ENCODE results near the gene ASIC3.
A peak's percentile ranks its signal among the peaks of the same experiment; 100 is the strongest.

The ASIC3 gene

GRCh38 chr7:151046603-151047573, 1.4 kb upstream of the ASIC3 start:
- H3K27me3 ChIP-seq (ENCODE audit: insufficient read depth, low read length) = peaks cover 4% of the 10 kb centered on the region; the same call in 1 of the 2 replicates
- H3K36me3 ChIP-seq (ENCODE audit: insufficient read depth, low read length) = no peaks in the 10 kb centered on the region
- no peak overlapping the region for H3K27ac ChIP-seq (ENCODE audit: low read depth, low read length)
- H3K79me2 ChIP-seq (ENCODE audit: control insufficient read depth, insufficient read depth, low read length, unreplicated experiment) = no peaks in the 10 kb centered on the region
- no peak overlapping the region for H3K4me3 ChIP-seq (ENCODE audit: low read depth, low read length)
- peaks cover 13% of the 10 kb centered on the region for H3K4me1 ChIP-seq (ENCODE audit: control insufficient read depth, insufficient read depth, low read length, unreplicated experiment)
- H2AFZ ChIP-seq (ENCODE audit: low read length, unreplicated experiment) = no peak overlapping the region

GRCh38 chr7:151048911-151049463, 656 bp downstream of the ASIC3 start:
- Histone ChIP-seq H3K27ac (ENCODE audit: low read depth, low read length) (no peak overlapping the region), H3K4me3 (ENCODE audit: low read depth, low read length) (no peak overlapping the region), H3K79me2 (ENCODE audit: control insufficient read depth, insufficient read depth, low read length, unreplicated experiment) (no peaks in the 10 kb centered on the region), H3K36me3 (ENCODE audit: insufficient read depth, low read length) (no peaks in the 10 kb centered on the region), H2AFZ (ENCODE audit: low read length, unreplicated experiment) (no peak overlapping the region), H3K27me3 (ENCODE audit: insufficient read depth, low read length) (peaks cover 4% of the 10 kb centered on the region; the same call in 1 of the 2 replicates), H3K4me1 (ENCODE audit: control insufficient read depth, insufficient read depth, low read length, unreplicated experiment) (peaks cover 13% of the 10 kb centered on the region)

GRCh38 chr7:151051108-151051507, 2.8 kb downstream of the ASIC3 start:
- Histone ChIP-seq H3K79me2 (ENCODE audit: control insufficient read depth, insufficient read depth, low read length, unreplicated experiment) (no peaks in the 10 kb centered on the region), H3K4me1 (ENCODE audit: control insufficient read depth, insufficient read depth, low read length, unreplicated experiment) (peaks cover 13% of the 10 kb centered on the region), H3K4me3 (ENCODE audit: low read depth, low read length) (peak overlapping the region; percentile 36; the same call in 1 of the 2 replicates), H3K36me3 (ENCODE audit: insufficient read depth, low read length) (no peaks in the 10 kb centered on the region), H2AFZ (ENCODE audit: low read length, unreplicated experiment) (no peak overlapping the region), H3K27me3 (ENCODE audit: insufficient read depth, low read length) (peaks cover 4% of the 10 kb centered on the region; the same call in 1 of the 2 replicates), H3K27ac (ENCODE audit: low read depth, low read length) (no peak overlapping the region)

- Histone ChIP-seq H3K4me3 (ENCODE audit: low read depth, low read length) (no peak overlapping the region), H3K36me3 (ENCODE audit: insufficient read depth, low read length) (no peaks in the 10 kb centered on the region), H3K79me2 (ENCODE audit: control insufficient read depth, insufficient read depth, low read length, unreplicated experiment) (no peaks in the 10 kb centered on the region), H2AFZ (ENCODE audit: low read length, unreplicated experiment) (no peak overlapping the region), H3K27ac (ENCODE audit: low read depth, low read length) (no peak overlapping the region), H3K27me3 (ENCODE audit: insufficient read depth, low read length) (peaks cover 4% of the 10 kb centered on the region; the same call in 1 of the 2 replicates), H3K4me1 (ENCODE audit: control insufficient read depth, insufficient read depth, low read length, unreplicated experiment) (peaks cover 9% of the 10 kb centered on the region)
Observed at GRCh38 chr7:151053096-151053495, 4.8 kb downstream of the ASIC3 start.

- H3K4me3 ChIP-seq (ENCODE audit: low read depth, low read length) = no peak overlapping the region
- no peak overlapping the region for H2AFZ ChIP-seq (ENCODE audit: low read length, unreplicated experiment)
- no peaks in the 10 kb centered on the region for H3K36me3 ChIP-seq (ENCODE audit: insufficient read depth, low read length)
- H3K79me2 ChIP-seq (ENCODE audit: control insufficient read depth, insufficient read depth, low read length, unreplicated experiment) = no peaks in the 10 kb centered on the region
- peaks cover 4% of the 10 kb centered on the region; the same call in 1 of the 2 replicates for H3K27me3 ChIP-seq (ENCODE audit: insufficient read depth, low read length)
- H3K27ac ChIP-seq (ENCODE audit: low read depth, low read length) = no peak overlapping the region
- H3K4me1 ChIP-seq (ENCODE audit: control insufficient read depth, insufficient read depth, low read length, unreplicated experiment) = peaks cover 14% of the 10 kb centered on the region
Observed at GRCh38 chr7:151053751-151054150, 5.4 kb downstream of the ASIC3 start.

- H3K27me3 ChIP-seq (ENCODE audit: insufficient read depth, low read length) = no peaks in the 10 kb centered on the region
Observed at GRCh38 chr7:151056283-151056665, 7.9 kb downstream of the ASIC3 start.

GRCh38 chr7:151056666-151057505, 8.6 kb downstream of the ASIC3 start:
- peak overlapping the region; percentile 70 for H2AFZ ChIP-seq (ENCODE audit: low read length, unreplicated experiment)
- peaks cover 30% of the 10 kb centered on the region for H3K4me1 ChIP-seq (ENCODE audit: control insufficient read depth, insufficient read depth, low read length, unreplicated experiment)
- peak overlapping the region; percentile 91 for H3K4me3 ChIP-seq (ENCODE audit: low read depth, low read length)
- H3K27ac ChIP-seq (ENCODE audit: low read depth, low read length) = no peak overlapping the region
- no peaks in the 10 kb centered on the region for H3K36me3 ChIP-seq (ENCODE audit: insufficient read depth, low read length)
- H3K27me3 ChIP-seq (ENCODE audit: insufficient read depth, low read length) = no peaks in the 10 kb centered on the region
- H3K79me2 ChIP-seq (ENCODE audit: control insufficient read depth, insufficient read depth, low read length, unreplicated experiment) = peaks cover 24% of the 10 kb centered on the region

More at GRCh38 chr7:151056283-151056665, 7.9 kb downstream of the ASIC3 start:
- Histone ChIP-seq H3K79me2 (ENCODE audit: control insufficient read depth, insufficient read depth, low read length, unreplicated experiment) (peaks cover 18% of the 10 kb centered on the region), H3K4me3 (ENCODE audit: low read depth, low read length) (peak overlapping the region; percentile 91; the same call in 1 of the 2 replicates), H3K36me3 (ENCODE audit: insufficient read depth, low read length) (no peaks in the 10 kb centered on the region), H3K4me1 (ENCODE audit: control insufficient read depth, insufficient read depth, low read length, unreplicated experiment) (peaks cover 24% of the 10 kb centered on the region), H3K27ac (ENCODE audit: low read depth, low read length) (no peak overlapping the region), H2AFZ (ENCODE audit: low read length, unreplicated experiment) (no peak overlapping the region)

GRCh38 chr7:151057506-151057988, 9.2 kb downstream of the ASIC3 start, which contains the start of gene CDK5:
Gene CDK5, minus strand, starts transcription at chr7:151057897. Its CDS starts 49 bp downstream, at chr7:151057848.
- peaks cover 29% of the 10 kb centered on the region for H3K79me2 ChIP-seq (ENCODE audit: control insufficient read depth, insufficient read depth, low read length, unreplicated experiment)
- no peaks in the 10 kb centered on the region for H3K27me3 ChIP-seq (ENCODE audit: insufficient read depth, low read length)
- no peaks in the 10 kb centered on the region for H3K36me3 ChIP-seq (ENCODE audit: insufficient read depth, low read length)
- peak within 1 kb of the TSS; percentile 85 for H3K27ac ChIP-seq (ENCODE audit: low read depth, low read length)
- H3K4me1 ChIP-seq (ENCODE audit: control insufficient read depth, insufficient read depth, low read length, unreplicated experiment) = peaks cover 37% of the 10 kb centered on the region
- peak within 1 kb of the TSS; percentile 70 for H2AFZ ChIP-seq (ENCODE audit: low read length, unreplicated experiment)
- peak within 1 kb of the TSS; percentile 91 for H3K4me3 ChIP-seq (ENCODE audit: low read depth, low read length)

GRCh38 chr7:151057989-151058780, 9.9 kb downstream of the ASIC3 start:
- no peaks in the 10 kb centered on the region for H3K36me3 ChIP-seq (ENCODE audit: insufficient read depth, low read length)
- peak overlapping the region; percentile 85 for H3K27ac ChIP-seq (ENCODE audit: low read depth, low read length)
- peak overlapping the region; percentile 91 for H3K4me3 ChIP-seq (ENCODE audit: low read depth, low read length)
- peaks cover 29% of the 10 kb centered on the region for H3K79me2 ChIP-seq (ENCODE audit: control insufficient read depth, insufficient read depth, low read length, unreplicated experiment)
- peak overlapping the region; percentile 23 for H2AFZ ChIP-seq (ENCODE audit: low read length, unreplicated experiment)
- no peaks in the 10 kb centered on the region for H3K27me3 ChIP-seq (ENCODE audit: insufficient read depth, low read length)
- peaks cover 40% of the 10 kb centered on the region for H3K4me1 ChIP-seq (ENCODE audit: control insufficient read depth, insufficient read depth, low read length, unreplicated experiment)

Data from ACC112 (cell line).